Uterus (tissue), 4 donors: ENCODE results near the gene CHGA. TPM values are rescaled to one million over a fixed set of nuclear protein-coding genes. Genes with fewer than 3 reads are reported as not detected.

Experiments
- DNase-seq, 2 donors: peaks; one replicate each; pipeline ENCODE4 v3.0.0-alpha.2; 2019 to 2020
- H3K27ac ChIP-seq, 2 donors: fragments of 200-600 bp; sonication (generic); 1 replicate in 1 of 2; 2 replicates in 1 of 2; pipeline ENCODE4 v1.5.1; 2016 to 2018
- H3K27me3 ChIP-seq, 2 donors: fragments of 200-600 bp; sonication (generic); one replicate each; pipeline ENCODE4 v1.5.1; 2018 to 2019; ENCODE audit warnings: control low read depth in 1 of 2
- H3K36me3 ChIP-seq, 2 donors: fragments of 200-600 bp; sonication (generic); one replicate each; pipeline ENCODE4 v1.5.1; 2019; ENCODE audit warnings: control low read depth in 1 of 2
- H3K4me1 ChIP-seq, 2 donors: fragments of 200-600 bp; sonication (generic); one replicate each; pipeline ENCODE4 v1.5.1; 2018 to 2019; ENCODE audit warnings: control low read depth in 1 of 2
- H3K4me3 ChIP-seq, 2 donors: fragments of 200-600 bp; sonication (generic); 1 replicate in 1 of 2; 2 replicates in 1 of 2; pipeline ENCODE4 v1.5.1; 2018 to 2019; ENCODE audit warnings: mild to moderate bottlenecking in 1 of 2
- H3K9me3 ChIP-seq, 2 donors: fragments of 200-600 bp; sonication (generic); one replicate each; pipeline ENCODE4 v1.5.1; 2019; ENCODE audit warnings: control low read depth in 1 of 2
- POLR2A ChIP-seq, 2 donors: fragments of 450-650 bp; IDR thresholded peaks; one replicate each; pipeline ENCODE4 v1.6.1; 2016; ENCODE audit warnings: antibody characterized with exemption in 2 of 2, mild to moderate bottlenecking in 1 of 2, moderate library complexity in 1 of 2
- intact Hi-C: fragments of 100-400 bp; cut with DNase I; formaldehyde crosslinking; loops from one replicate; pipeline ENCODE4 v1.15.1; 2023; ENCODE audit warnings: low total_unique reads
- total RNA-seq, 4 donors: library from RNA; depleted of rRNA in 3 of 4; stranded (reverse); fragments of >200 nt in 3 of 4; gene quantifications; one replicate each; pipeline versions ENCODE4 v1.1.0 to v1.2.4, GENCODE V29; 2014 to 2023
- TF ChIP-seq, protein P1 (sequence below), 4 experiments: fragments of 200-600 bp in 2 of 4; fragments of 450-650 bp in 2 of 4; sonication (generic) in 2 of 4; IDR thresholded peaks; one replicate each; pipeline ENCODE4 v1.5.1; 2016 to 2019; ENCODE audit warnings: antibody characterized with exemption in 4 of 4, mild to moderate bottlenecking in 2 of 4, moderate library complexity in 1 of 4
- donor health status: DM: yes; HTN: yes; CAD: no.

CHGA gene
- total RNA-seq, 4 donors from 2014 or later = 1.0 TPM; not detected in 3

DNA sequence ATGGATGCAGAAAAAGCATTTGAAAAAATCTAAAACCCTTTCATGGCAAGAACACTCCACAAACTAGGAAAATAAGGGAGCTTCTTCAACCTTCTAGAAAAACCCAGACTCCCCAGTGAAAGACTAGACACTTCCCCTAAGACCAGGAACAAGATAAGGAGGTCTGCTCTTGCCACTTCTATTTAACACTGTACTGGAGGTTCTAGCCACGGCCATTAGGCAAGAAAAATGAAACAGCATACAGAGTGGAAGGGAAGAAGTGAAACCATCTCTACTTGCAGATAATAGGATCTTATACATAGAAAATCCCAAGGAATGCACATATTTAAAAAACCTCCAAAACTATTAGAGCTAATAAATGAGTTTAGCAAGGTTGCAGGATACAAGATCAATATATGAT, 42.3 kb downstream of the CHGA start:
- Histone ChIP-seq H3K4me1 (no peaks in the 10 kb centered on the region), H3K9me3 (no peaks in the 10 kb centered on the region), H3K27me3 (no peaks in the 10 kb centered on the region), H3K36me3 (no peaks in the 10 kb centered on the region), H3K4me3 (no peak overlapping the region), H3K27ac (no peak overlapping the region)
- intact Hi-C loops = loop anchor here (10.0 kb wide), 1 partner anchor 150 kb away; the partner anchor contains the start of gene ITPK1
- TF ChIP-seq, protein P1, sequence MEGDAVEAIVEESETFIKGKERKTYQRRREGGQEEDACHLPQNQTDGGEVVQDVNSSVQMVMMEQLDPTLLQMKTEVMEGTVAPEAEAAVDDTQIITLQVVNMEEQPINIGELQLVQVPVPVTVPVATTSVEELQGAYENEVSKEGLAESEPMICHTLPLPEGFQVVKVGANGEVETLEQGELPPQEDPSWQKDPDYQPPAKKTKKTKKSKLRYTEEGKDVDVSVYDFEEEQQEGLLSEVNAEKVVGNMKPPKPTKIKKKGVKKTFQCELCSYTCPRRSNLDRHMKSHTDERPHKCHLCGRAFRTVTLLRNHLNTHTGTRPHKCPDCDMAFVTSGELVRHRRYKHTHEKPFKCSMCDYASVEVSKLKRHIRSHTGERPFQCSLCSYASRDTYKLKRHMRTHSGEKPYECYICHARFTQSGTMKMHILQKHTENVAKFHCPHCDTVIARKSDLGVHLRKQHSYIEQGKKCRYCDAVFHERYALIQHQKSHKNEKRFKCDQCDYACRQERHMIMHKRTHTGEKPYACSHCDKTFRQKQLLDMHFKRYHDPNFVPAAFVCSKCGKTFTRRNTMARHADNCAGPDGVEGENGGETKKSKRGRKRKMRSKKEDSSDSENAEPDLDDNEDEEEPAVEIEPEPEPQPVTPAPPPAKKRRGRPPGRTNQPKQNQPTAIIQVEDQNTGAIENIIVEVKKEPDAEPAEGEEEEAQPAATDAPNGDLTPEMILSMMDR (IDR thresholded peaks at IDR 0.05) = no peak
- TF ChIP-seq POLR2A (IDR thresholded peaks at IDR 0.05) = no peak
- no peak for DNase-seq

DNA sequence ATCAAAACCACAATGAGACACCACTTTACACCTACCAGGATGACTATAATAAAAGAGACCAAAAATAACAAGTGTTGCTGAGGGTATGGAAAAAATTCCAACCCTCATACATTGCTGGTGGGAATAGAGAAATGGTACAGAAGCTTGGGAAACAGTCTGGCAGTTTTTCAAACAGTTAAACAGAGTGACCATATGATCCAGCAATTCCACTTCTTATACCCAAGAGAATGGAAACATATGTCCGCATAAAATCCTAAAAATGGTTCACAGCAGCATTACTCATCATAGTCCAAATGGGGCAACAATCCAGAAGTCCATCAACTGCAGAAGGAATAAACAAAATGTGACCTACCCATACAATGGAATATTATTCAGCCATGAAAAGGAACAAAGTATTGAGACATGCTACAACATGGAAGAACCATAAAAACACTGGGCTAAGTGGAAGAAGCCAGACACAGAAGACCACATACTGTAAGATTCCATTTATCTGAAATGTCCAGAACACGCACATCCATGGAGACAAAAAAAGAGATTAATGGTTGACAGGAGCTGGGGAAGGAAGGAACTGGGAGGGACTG, 44.5 kb downstream of the CHGA start:
- intact Hi-C loops = loop anchor here (10.0 kb wide), 1 partner anchor 147 kb away; the partner anchor contains the start of gene ITPK1
- Histone ChIP-seq H3K36me3 (no peaks in the 10 kb centered on the region), H3K27ac (no peak overlapping the region), H3K9me3 (no peaks in the 10 kb centered on the region), H3K27me3 (no peaks in the 10 kb centered on the region), H3K4me1 (peaks cover 6 to 11% of the 10 kb centered on the region in 2 donors), H3K4me3 (no peak overlapping the region)
- DNase-seq = no peak
- TF ChIP-seq POLR2A (IDR thresholded peaks at IDR 0.05) = no peak
- TF ChIP-seq, protein P1 (IDR thresholded peaks at IDR 0.05) = no peak

DNA sequence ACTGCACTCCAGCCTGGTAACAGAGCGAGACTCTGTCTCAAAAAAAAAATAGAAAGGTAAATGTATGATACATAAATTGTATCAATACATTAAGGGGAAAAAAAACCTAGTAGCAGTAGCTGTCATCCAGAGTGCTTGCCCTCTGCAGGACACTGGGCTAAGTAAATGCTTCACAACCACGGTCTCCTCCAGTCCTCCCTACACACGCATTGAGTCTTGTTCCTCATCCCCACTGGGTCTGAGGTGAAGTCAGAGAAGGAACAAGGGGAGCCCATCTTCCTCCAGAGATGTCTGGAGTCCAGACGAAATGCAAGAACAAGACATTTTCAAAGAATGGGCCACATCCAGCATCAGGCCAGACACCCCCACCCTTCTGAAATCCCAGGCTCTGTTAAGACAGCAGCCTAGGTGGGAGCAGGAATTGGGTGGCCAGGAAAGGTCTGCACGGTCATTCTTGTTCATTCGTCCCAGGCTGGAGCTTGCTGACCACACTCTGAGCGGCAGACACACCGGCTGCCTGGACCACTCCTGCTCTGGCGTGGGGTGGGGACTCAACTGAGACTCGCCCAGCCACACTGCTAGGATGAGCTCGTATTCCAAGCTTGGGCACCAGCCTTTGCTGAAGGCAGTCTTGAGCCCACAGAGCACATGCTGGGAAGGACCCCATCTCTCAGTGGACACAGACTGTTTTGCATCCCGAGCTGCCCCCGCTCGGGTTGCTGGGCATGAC, 45.5 kb downstream of the CHGA start:
- no peak overlapping the region for H3K4me3 ChIP-seq
- H3K4me1 ChIP-seq = peaks cover 6 to 18% of the 10 kb centered on the region in 2 donors
- no peaks in the 10 kb centered on the region for H3K27me3 ChIP-seq
- TF ChIP-seq POLR2A (IDR thresholded peaks at IDR 0.05) = no peak
- TF ChIP-seq, protein P1 (IDR thresholded peaks at IDR 0.05) = no peak
- DNase-seq = no peak
- H3K27ac ChIP-seq = no peak overlapping the region
- no peaks in the 10 kb centered on the region for H3K9me3 ChIP-seq
- no peaks in the 10 kb centered on the region for H3K36me3 ChIP-seq
- intact Hi-C loops = loop anchor here (10.0 kb wide), 1 partner anchor 146 kb away; the partner anchor contains the start of gene ITPK1

DNA sequence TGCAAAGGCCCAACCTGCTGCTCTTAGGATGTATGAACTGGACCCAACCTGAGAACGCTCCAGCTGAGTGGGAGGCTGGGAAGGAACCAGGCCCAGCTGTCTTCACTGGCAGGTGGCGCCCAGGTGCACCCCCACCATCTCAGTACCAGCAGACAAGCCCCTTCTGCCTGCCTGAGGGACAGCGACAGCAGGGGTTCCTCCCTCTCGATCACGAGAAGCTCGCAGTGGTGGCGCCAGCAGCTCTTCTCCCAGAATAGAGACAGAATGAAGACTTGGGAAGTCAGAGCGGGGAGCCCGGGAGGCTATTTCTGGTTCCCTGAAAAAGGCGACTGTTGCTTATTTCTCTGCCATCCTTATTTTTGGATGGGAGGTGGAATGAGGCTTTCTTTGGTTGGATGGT, 46.5 kb downstream of the CHGA start:
- peaks cover 6 to 22% of the 10 kb centered on the region in 2 donors for H3K4me1 ChIP-seq
- no peak for TF ChIP-seq POLR2A (IDR thresholded peaks at IDR 0.05)
- TF ChIP-seq, protein P1 (IDR thresholded peaks at IDR 0.05) = no peak
- DNase-seq = no peak
- H3K27me3 ChIP-seq = no peaks in the 10 kb centered on the region
- no peaks in the 10 kb centered on the region for H3K36me3 ChIP-seq
- no peaks in the 10 kb centered on the region for H3K9me3 ChIP-seq
- no peak overlapping the region for H3K4me3 ChIP-seq
- intact Hi-C loops = loop anchor here (10.0 kb wide), 1 partner anchor 145 kb away; the partner anchor contains the start of gene ITPK1
- H3K27ac ChIP-seq = no peak overlapping the region

DNA sequence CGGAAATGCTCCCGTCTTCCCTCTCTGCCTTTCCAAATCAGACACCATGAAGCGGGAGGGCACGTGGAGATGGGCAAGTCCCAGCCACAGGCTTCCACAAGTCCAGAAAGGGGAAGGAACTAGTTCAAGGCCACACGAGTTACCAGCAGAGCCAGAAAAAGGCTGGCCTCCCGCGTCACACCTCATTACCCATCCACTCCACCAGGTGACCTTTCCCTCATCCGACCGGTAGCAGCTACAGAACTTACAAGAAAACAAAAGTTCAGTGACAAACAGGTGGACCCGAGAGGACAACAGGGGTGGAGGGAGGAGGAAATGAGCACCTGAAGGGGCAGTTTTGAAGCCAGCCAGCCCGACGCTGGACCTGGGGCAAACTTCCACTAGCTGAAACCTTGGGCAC, 46.9 kb downstream of the CHGA start:
- H3K27ac ChIP-seq = no peak overlapping the region
- H3K36me3 ChIP-seq = no peaks in the 10 kb centered on the region
- H3K4me3 ChIP-seq = no peak overlapping the region
- intact Hi-C loops = loop anchor here (10.0 kb wide), 1 partner anchor 145 kb away; the partner anchor contains the start of gene ITPK1
- no peaks in the 10 kb centered on the region for H3K27me3 ChIP-seq
- H3K9me3 ChIP-seq = no peaks in the 10 kb centered on the region
- TF ChIP-seq, protein P1 (IDR thresholded peaks at IDR 0.05) = no peak
- TF ChIP-seq POLR2A (IDR thresholded peaks at IDR 0.05) = no peak
- DNase-seq = no peak
- peaks cover 6 to 22% of the 10 kb centered on the region in 2 donors for H3K4me1 ChIP-seq
